ENCODE measurements around the gene NOTO.
"Not testable (repeated sequence)": the region's sequence is repeated elsewhere in the genome, so short reads cannot be mapped to it uniquely, and the experiment has no call there.

- TF ChIP-seq CTCF, POLR2A (IDR thresholded peaks at IDR 0.05): not testable (repeated sequence)
Measured at GRCh38 chr2:73168348-73168747, 34.0 kb upstream of the NOTO start.

Data from esophagus squamous epithelium (tissue), 4 donors.